ENCODE data around the gene USH2A. TPM values are rescaled to one million over a fixed set of nuclear protein-coding genes. Genes with fewer than 3 reads are reported as not detected.
A peak's percentile ranks its signal among the peaks of the same experiment; 100 is the strongest.

Gene USH2A
- total RNA-seq, 4 donors from 2014 or later: under 0.01 to 2.0 (median 0.22) TPM; not detected in 1

DNA sequence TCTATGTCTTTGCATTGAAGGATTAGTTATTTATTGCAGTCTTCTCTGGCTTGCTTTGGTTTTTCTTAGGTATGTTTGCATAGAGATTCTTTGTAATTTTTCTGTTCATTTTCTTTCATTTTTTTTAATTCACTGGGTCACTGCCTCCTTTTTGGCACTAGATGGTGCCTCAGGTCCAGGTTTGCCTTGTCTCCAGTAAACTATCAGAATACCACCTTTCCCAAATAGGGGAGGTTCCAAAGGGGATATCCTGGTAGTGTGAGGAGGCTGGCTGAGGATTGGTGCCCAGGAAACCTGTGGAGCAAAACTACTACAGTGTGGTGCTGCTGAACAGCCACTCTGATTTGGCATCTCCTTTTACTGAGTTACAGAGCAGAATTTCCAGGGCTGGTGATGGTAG is 599.0 kb downstream of the USH2A start:
- no peak for TF ChIP-seq POLR2A (IDR thresholded peaks at IDR 0.05)
- TF ChIP-seq, protein P1, sequence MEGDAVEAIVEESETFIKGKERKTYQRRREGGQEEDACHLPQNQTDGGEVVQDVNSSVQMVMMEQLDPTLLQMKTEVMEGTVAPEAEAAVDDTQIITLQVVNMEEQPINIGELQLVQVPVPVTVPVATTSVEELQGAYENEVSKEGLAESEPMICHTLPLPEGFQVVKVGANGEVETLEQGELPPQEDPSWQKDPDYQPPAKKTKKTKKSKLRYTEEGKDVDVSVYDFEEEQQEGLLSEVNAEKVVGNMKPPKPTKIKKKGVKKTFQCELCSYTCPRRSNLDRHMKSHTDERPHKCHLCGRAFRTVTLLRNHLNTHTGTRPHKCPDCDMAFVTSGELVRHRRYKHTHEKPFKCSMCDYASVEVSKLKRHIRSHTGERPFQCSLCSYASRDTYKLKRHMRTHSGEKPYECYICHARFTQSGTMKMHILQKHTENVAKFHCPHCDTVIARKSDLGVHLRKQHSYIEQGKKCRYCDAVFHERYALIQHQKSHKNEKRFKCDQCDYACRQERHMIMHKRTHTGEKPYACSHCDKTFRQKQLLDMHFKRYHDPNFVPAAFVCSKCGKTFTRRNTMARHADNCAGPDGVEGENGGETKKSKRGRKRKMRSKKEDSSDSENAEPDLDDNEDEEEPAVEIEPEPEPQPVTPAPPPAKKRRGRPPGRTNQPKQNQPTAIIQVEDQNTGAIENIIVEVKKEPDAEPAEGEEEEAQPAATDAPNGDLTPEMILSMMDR (IDR thresholded peaks at IDR 0.05): peak in 3 of 6 experiments; percentile 48 to 62 (median 49)
- intact Hi-C loops (cut with DNase I): no loop called here

DNA sequence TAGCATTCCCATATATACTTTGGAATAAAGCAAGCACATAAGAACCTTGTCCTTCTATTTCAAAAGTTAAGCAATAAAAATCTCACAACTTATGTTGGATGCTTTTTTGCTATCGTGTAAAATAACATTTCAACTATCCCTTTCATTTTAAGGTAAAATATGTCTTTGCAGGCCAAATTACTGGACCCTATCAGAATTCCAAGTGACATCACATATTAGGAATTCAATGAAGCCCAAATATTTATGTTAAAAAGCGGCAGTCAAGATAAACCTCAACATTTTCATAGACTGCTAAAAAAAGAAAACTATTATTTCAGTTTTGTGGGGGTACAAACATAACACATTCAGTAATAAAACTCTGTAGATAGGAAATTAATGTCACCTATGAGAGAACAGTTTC is 604.1 kb downstream of the USH2A start:
- intact Hi-C loops (cut with DNase I): no loop called here
- TF ChIP-seq POLR2A (IDR thresholded peaks at IDR 0.05): no peak
- TF ChIP-seq, protein P1 (IDR thresholded peaks at IDR 0.05): no peak
- H3K4me3 ChIP-seq (replicated peaks in 1 of 3): no peak overlapping the region
- H3K27me3 ChIP-seq: no peaks in the 10 kb centered on the region
- H3K36me3 ChIP-seq: no peaks in the 10 kb centered on the region
- 66 to 67% methylated on average over 2 of the region's 2 CpGs for WGBS, 2 donors
- H3K4me1 ChIP-seq: no peaks in the 10 kb centered on the region
- no peak overlapping the region for H3K27ac ChIP-seq
- H3K9me3 ChIP-seq: no peaks in the 10 kb centered on the region
- no peak for DNase-seq

More for the DNA sequence above, 599.0 kb downstream of the USH2A start:
- no peak overlapping the region for H3K4me3 ChIP-seq (replicated peaks in 1 of 3)
- H3K9me3 ChIP-seq: no peaks in the 10 kb centered on the region
- no peaks in the 10 kb centered on the region for H3K36me3 ChIP-seq
- no peaks in the 10 kb centered on the region for H3K4me1 ChIP-seq
- no peaks in the 10 kb centered on the region for H3K27me3 ChIP-seq
- DNase-seq: peak in 1 of 2 donors; percentile 8
- H3K27ac ChIP-seq: no peak overlapping the region

DNA sequence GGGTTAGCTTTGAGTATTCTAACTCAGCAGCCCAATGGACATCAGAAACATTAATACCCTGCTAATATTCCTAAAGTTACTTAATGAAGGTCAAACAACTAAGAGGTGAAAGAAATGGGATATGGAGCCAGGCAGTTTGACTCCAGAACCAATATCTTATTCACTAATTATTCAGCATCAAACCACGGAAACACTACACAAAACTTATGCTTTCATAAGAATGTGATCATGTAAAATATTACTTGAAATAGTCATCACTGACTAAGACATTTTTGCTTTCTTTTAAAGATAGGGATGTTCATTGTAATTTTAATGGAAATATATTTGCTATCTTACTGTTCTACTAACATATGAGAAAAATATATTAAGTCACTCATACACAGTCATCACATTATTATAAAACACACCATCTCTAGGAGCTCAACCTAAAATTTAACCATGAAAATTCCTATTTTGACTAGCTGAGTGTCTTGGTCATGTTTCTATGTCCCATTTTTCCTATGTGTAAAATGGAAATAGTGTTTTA is 615.3 kb downstream of the USH2A start:
- WGBS, 2 donors: 96 to 97% methylated on average over 1 of the region's 1 CpG
- H3K36me3 ChIP-seq: no peaks in the 10 kb centered on the region
- H3K27me3 ChIP-seq: no peaks in the 10 kb centered on the region
- intact Hi-C loops (cut with DNase I): no loop called here
- H3K4me1 ChIP-seq: no peaks in the 10 kb centered on the region
- no peak for TF ChIP-seq POLR2A (IDR thresholded peaks at IDR 0.05)
- TF ChIP-seq, protein P1 (IDR thresholded peaks at IDR 0.05): no peak
- no peak overlapping the region for H3K27ac ChIP-seq
- no peak for DNase-seq
- no peaks in the 10 kb centered on the region for H3K9me3 ChIP-seq
- no peak overlapping the region for H3K4me3 ChIP-seq (replicated peaks in 1 of 3)

DNA sequence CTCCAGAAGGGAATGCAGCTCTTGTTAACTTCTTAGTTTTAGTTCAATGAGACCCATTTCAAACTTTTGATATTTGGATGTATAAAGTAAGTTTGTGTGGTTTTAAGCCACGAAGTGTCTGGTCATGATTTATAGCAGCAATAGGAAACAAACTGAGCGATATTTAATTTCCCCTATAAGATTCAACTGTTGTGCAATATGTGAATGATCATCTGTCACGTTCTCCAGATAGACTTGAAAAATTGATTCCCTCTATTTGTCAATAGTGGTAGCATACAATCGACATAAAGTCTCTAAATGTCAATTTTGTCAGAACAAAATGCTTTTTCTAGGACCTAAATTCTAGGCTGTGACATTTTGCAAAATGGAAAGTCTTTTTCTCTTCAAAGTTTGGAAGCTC is 616.0 kb downstream of the USH2A start:
- 82 to 83% methylated on average over 4 of the region's 4 CpGs for WGBS, 2 donors
- Histone ChIP-seq H3K4me3 (replicated peaks in 1 of 3) (no peak overlapping the region), H3K4me1 (no peaks in the 10 kb centered on the region), H3K9me3 (no peaks in the 10 kb centered on the region), H3K27me3 (no peaks in the 10 kb centered on the region), H3K27ac (no peak overlapping the region), H3K36me3 (no peaks in the 10 kb centered on the region)
- intact Hi-C loops (cut with DNase I): no loop called here
- TF ChIP-seq, protein P1 (IDR thresholded peaks at IDR 0.05): no peak
- TF ChIP-seq POLR2A (IDR thresholded peaks at IDR 0.05): no peak
- no peak for DNase-seq

DNA sequence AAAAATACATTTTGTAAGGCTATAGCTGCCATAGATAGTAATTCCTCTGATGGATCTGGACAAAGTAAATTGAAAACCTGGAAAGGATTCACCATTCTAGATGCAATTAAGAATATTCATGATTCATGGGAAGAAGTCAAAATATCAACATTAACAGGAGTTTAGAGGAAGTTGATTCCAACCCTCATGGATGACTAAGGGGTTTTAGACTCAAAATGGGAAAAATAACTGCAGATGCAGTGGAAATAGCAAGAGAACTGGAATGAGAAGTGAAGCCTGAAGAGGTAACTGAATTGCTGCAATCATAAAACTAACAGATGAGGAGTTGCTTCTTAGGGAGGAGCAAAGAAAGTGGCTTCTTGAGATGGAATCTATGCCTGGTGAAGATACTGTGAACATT is 625.4 kb downstream of the USH2A start:
- Histone ChIP-seq H3K36me3 (no peaks in the 10 kb centered on the region), H3K27me3 (no peaks in the 10 kb centered on the region), H3K27ac (no peak overlapping the region), H3K9me3 (no peaks in the 10 kb centered on the region), H3K4me1 (no peaks in the 10 kb centered on the region), H3K4me3 (replicated peaks in 1 of 3) (no peak overlapping the region)
- TF ChIP-seq POLR2A (IDR thresholded peaks at IDR 0.05): no peak
- TF ChIP-seq, protein P1 (IDR thresholded peaks at IDR 0.05): no peak
- no peak for DNase-seq
- intact Hi-C loops (cut with DNase I): no loop called here
